GM12878 (cell line): ENCODE results near the gene XDH. TPM values are rescaled to one million over a fixed set of nuclear protein-coding genes. Genes with fewer than 3 reads are reported as not detected.

Source experiments
- ATAC-seq: fragments of 200-7000 bp; cut with Tn5 transposase; 3 replicates; pipeline ENCODE4 v1.9.1; 2020; ENCODE audit warnings: mild to moderate bottlenecking, moderate library complexity
- BruUV-seq: library from RNA; stranded (reverse); fragments of 400-500 nt; replicated peaks from 2 replicates; lab custom pipeline; 2021; lab: Mats Ljungman, UMichigan
- CTCF ChIA-PET: fragments of 300-600 bp; sonication (Branson Sonifier 250); formaldehyde crosslinking; extraction: SDS; loops from one replicate; lab custom pipeline; 2021; ENCODE audit warnings: inconsistent platforms; lab: Yijun Ruan, JAX
- POLR2A ChIA-PET: fragments of 350-600 bp; formaldehyde crosslinking; extraction: SDS; loops from one replicate; lab custom pipeline; 2021; ENCODE audit warnings: inconsistent platforms; lab: Charles Lee
- RAD21 ChIA-PET: fragments of 300-600 bp; sonication (Branson Sonifier 250); formaldehyde crosslinking; loops from one replicate; lab custom pipeline; 2023; ENCODE audit warnings: antibody characterized with exemption; ENCODE audit not compliant: unreplicated experiment; lab: Charles Lee
- SMC1A ChIA-PET: fragments of 300-600 bp; sonication (Branson Sonifier 250); formaldehyde crosslinking; loops from one replicate; lab custom pipeline; 2023; ENCODE audit not compliant: unreplicated experiment, uncharacterized antibody; lab: Charles Lee
- DNase-seq: peaks from one replicate; pipeline ENCODE4 v3.0.0-alpha.2; 2011; ENCODE audit warnings: low read depth, low spot score
- FAIRE-seq: peaks from 3 replicates; lab custom pipeline; 2011; peaks lifted over from hg19 to GRCh38; lab: Jason Lieb, UNC
- H2AFZ ChIP-seq: 2 replicates; pipeline ENCODE4 v1.6.0; 2011; ENCODE audit warnings: low read depth, low read length, control low read depth; ENCODE audit not compliant: control insufficient read depth
- H3K27ac ChIP-seq: 2 replicates; pipeline ENCODE4 v1.5.1; 2011; ENCODE audit warnings: control low read depth; ENCODE audit not compliant: control insufficient read depth, insufficient read depth
- H3K27me3 ChIP-seq, 2 experiments: replicated peaks in 1 of 2; 2 replicates each; pipeline versions ENCODE4 v1.6.0 to v1.6.1; 2011; ENCODE audit warnings: low read length in 1 of 2; ENCODE audit not compliant: control insufficient read depth in 2 of 2, insufficient read depth in 2 of 2
- H3K36me3 ChIP-seq, 2 experiments: 2 replicates each; pipeline ENCODE4 v1.5.1; 2011; ENCODE audit warnings: low read length in 1 of 2; ENCODE audit not compliant: control insufficient read depth in 2 of 2, insufficient read depth in 2 of 2
- H3K4me1 ChIP-seq: 2 replicates; pipeline ENCODE4 v1.6.1; 2011; ENCODE audit warnings: mild to moderate bottlenecking, low read length, moderate library complexity, mixed read lengths; ENCODE audit not compliant: control insufficient read depth, insufficient read depth
- H3K4me2 ChIP-seq: 2 replicates; pipeline ENCODE4 v1.6.0; 2011; ENCODE audit warnings: control low read depth; ENCODE audit not compliant: control insufficient read depth, insufficient read depth
- H3K4me3 ChIP-seq: fragments of 200-600 bp; sonication (generic); 2 replicates; pipeline ENCODE4 v1.5.1; 2016
- H3K79me2 ChIP-seq: 2 replicates; pipeline ENCODE4 v1.6.0; 2011; ENCODE audit warnings: low read length; ENCODE audit not compliant: control insufficient read depth, insufficient read depth
- H3K9ac ChIP-seq: 2 replicates; pipeline ENCODE4 v1.8.0; 2011; ENCODE audit warnings: low read length, control low read depth, mixed read lengths; ENCODE audit not compliant: control insufficient read depth, insufficient read depth
- H3K9me3 ChIP-seq: replicated peaks from 3 replicates; pipeline ENCODE4 v1.5.1; 2011; ENCODE audit warnings: mild to moderate bottlenecking, low read length; ENCODE audit not compliant: control insufficient read depth, insufficient read depth
- H4K20me1 ChIP-seq: 2 replicates; pipeline ENCODE4 v1.6.0; 2011; ENCODE audit not compliant: control insufficient read depth, insufficient read depth
- ATF7 ChIP-seq: fragments of 450-650 bp; IDR thresholded peaks from 2 replicates; pipeline ENCODE4 v1.6.1; 2016; ENCODE audit warnings: low read depth, mild to moderate bottlenecking
- BACH1 ChIP-seq: fragments of 450-650 bp; IDR thresholded peaks from 2 replicates; pipeline ENCODE4 v1.6.1; 2017; ENCODE audit warnings: mild to moderate bottlenecking, borderline replicate concordance
- BCL11A ChIP-seq: IDR thresholded peaks from 2 replicates; pipeline ENCODE4 v1.6.1; 2011; ENCODE audit warnings: low read depth, low read length
- FOXK2 ChIP-seq: fragments of 450-650 bp; IDR thresholded peaks from 2 replicates; pipeline ENCODE4 v1.6.1; 2017; ENCODE audit warnings: mild to moderate bottlenecking, moderate library complexity
- HDGF ChIP-seq: fragments of 450-650 bp; IDR thresholded peaks from 2 replicates; pipeline ENCODE4 v1.6.1; 2016; ENCODE audit warnings: antibody characterized with exemption
- KDM1A ChIP-seq: fragments of 200-600 bp; sonication (generic); IDR thresholded peaks from 2 replicates; pipeline ENCODE4 v1.6.1; 2016; ENCODE audit warnings: borderline replicate concordance
- NFIC ChIP-seq: IDR thresholded peaks from 2 replicates; pipeline ENCODE4 v1.6.1; 2012; ENCODE audit warnings: low read depth, mild to moderate bottlenecking, inconsistent platforms, low read length, moderate library complexity
- NFYB ChIP-seq: IDR thresholded peaks from 2 replicates; pipeline ENCODE4 v1.6.1; 2011; ENCODE audit warnings: low read depth, mild to moderate bottlenecking, low read length, improper control_type of control experiment, moderate library complexity; ENCODE audit not compliant: insufficient read depth
- RELA ChIP-seq: fragments of 450-650 bp; IDR thresholded peaks from 2 replicates; pipeline ENCODE4 v1.8.0; 2014; ENCODE audit warnings: borderline replicate concordance; ENCODE audit not compliant: partially characterized antibody
- RFX5 ChIP-seq: IDR thresholded peaks from 2 replicates; pipeline ENCODE4 v1.6.1; 2011; ENCODE audit warnings: low read depth, low read length, improper control_type of control experiment
- STAT3 ChIP-seq: IDR thresholded peaks from 2 replicates; pipeline ENCODE4 v1.6.1; 2011; ENCODE audit warnings: low read depth, low read length, improper control_type of control experiment
- SUPT20H ChIP-seq: IDR thresholded peaks from 2 replicates; pipeline ENCODE4 v1.6.1; 2011; ENCODE audit warnings: low read depth, mild to moderate bottlenecking, low read length, moderate library complexity, borderline replicate concordance; ENCODE audit not compliant: control insufficient read depth
- YBX1 ChIP-seq: fragments of 450-650 bp; IDR thresholded peaks from 2 replicates; pipeline ENCODE4 v1.6.1; 2016; ENCODE audit warnings: antibody characterized with exemption
- ZNF217 ChIP-seq: fragments of 450-650 bp; IDR thresholded peaks from 2 replicates; pipeline ENCODE4 v1.6.1; 2017; ENCODE audit warnings: antibody characterized with exemption, mild to moderate bottlenecking
- WGBS: methylation state at CpG from one replicate; pipeline ENCODE4 v1.1.6; 2016; ENCODE audit warnings: low lambda C conversion rate; ENCODE audit not compliant: insufficient replicate concordance, insufficient coverage; ENCODE audit errors: missing lambda C conversion rate; 5-methylcytosine and 5-hydroxymethylcytosine counted together
- in situ Hi-C: fragments of 300-500 bp; cut with MboI; formaldehyde crosslinking; loops from 9 replicates; pipeline ENCODE4 v1.14.3; 2018; ENCODE audit warnings: mixed read lengths
- intact Hi-C: fragments of 100-400 bp; cut with micrococcal nuclease; formaldehyde crosslinking; loops from one replicate; pipeline ENCODE4 v1.14.2; 2022; ENCODE audit not compliant: unreplicated experiment
- polyA plus RNA-seq, 11 experiments: library from polyadenylated mRNA; depleted of rRNA in 4 of 11; unstranded in 6 of 11; stranded (reverse) in 5 of 11; fragments of >200 nt; fragmentation: Nextera tagmentation in 4 of 11; fragmentation: Illumina TruSeq in 1 of 11; extraction: Ambion mirVana in 4 of 11; extraction: Trizol in 1 of 11; gene quantifications; 1 replicate in 1 of 11; 2 replicates in 10 of 11; pipeline versions ENCODE4 v1.2.1 to v1.2.3, GENCODE V29; 2011 to 2016; ENCODE audit warnings: inconsistent platforms in 2 of 11, missing spikeins in 2 of 11, low read depth in 1 of 11
- total RNA-seq, 4 experiments: library from RNA; depleted of rRNA in 3 of 4; stranded (reverse); fragments of >200 nt in 3 of 4; fragmentation: Illumina TruSeq in 1 of 4; extraction: Trizol in 1 of 4; gene quantifications; 2 replicates each; pipeline versions ENCODE4 v1.2.1 to v1.2.3, GENCODE V29; 2013 to 2021
- TF ChIP-seq, protein P1 (sequence below): IDR thresholded peaks from 2 replicates; pipeline ENCODE4 v1.6.1; 2011; ENCODE audit warnings: low read depth, mild to moderate bottlenecking, low read length, moderate library complexity, borderline replicate concordance; ENCODE audit errors: extremely low read depth
- TF ChIP-seq, protein P2 (sequence below): fragments of 450-650 bp; IDR thresholded peaks from 2 replicates; pipeline ENCODE4 v1.6.1; 2017; ENCODE audit warnings: borderline replicate concordance
- TF ChIP-seq, protein P3 (sequence below): IDR thresholded peaks from 2 replicates; pipeline ENCODE4 v1.6.1; 2012; ENCODE audit warnings: low read depth, low read length, improper control_type of control experiment
- TF ChIP-seq, protein P4 (sequence below): fragments of 450-650 bp; IDR thresholded peaks from 2 replicates; pipeline ENCODE4 v1.6.1; 2016; ENCODE audit warnings: mild to moderate bottlenecking
- TF ChIP-seq, protein P5 (sequence below): IDR thresholded peaks from 2 replicates; pipeline ENCODE4 v1.6.1; 2012; ENCODE audit warnings: low read length, inconsistent platforms

XDH gene
- total and polyA plus RNA-seq, 10 of the 15 experiments (the other 5 are each of a cell fraction or from before 2014, with no cell fraction given), result 0.01 TPM; not detected in 9

DNA sequence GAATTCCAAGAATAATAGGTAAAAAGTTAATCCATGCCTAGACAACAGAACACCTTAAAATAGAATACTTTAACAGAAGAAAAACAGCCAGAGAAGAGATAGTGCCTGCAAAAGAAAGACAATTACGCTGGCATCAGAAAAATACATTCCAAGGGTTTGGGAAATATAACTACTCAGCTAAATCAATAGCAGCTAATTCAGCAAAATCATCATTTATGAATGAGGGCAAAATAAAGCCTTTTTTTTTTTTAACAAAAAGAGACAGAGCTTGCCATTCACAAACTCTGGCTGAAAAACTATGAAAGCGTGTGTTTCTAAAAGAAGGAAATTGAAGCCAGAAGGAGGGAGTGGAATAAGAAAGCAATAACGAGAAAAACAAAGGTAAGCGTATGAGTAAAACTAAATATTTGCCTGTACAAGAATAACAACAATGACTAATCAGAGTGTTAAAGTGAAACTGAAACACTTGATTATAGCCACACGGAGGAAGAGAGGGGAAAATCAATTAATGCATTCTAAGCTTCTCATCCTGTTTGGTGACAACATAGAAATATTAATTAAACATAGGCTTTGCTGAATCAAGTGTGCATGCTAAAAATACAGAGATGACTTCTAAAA is 90.4 kb downstream of the XDH start:
- no TSS peak for BruUV-seq
- Histone ChIP-seq H3K9me3 (no peaks in the 10 kb centered on the region), H3K27me3 (no peaks in the 10 kb centered on the region), H3K4me2 (no peak overlapping the region), H3K4me3 (peak overlapping the region; percentile 17; the same call in 1 of the 2 replicates), H3K27ac (no peak overlapping the region), H2AFZ (no peak overlapping the region), H3K4me1 (peaks cover 7% of the 10 kb centered on the region; the same call in 1 of the 2 replicates), H3K9ac (no peak overlapping the region), H4K20me1 (no peaks in the 10 kb centered on the region), H3K79me2 (no peaks in the 10 kb centered on the region), H3K36me3 (no peaks in the 10 kb centered on the region)
- ATAC-seq, result peak; percentile 85
- DNase-seq, result peak; percentile 40
- FAIRE-seq, result peak; percentile 59
- ChIA-PET CTCF (interaction anchor here (1.0 to 3.4 kb wide), 4 partner anchors 9 to 613 kb away, joined by 3 to 11 read pairs (median 7); partner anchors contain the start of gene EHD3), POLR2A (no interaction called here), SMC1A (interaction anchor here (0.7 to 1.8 kb wide), 6 partner anchors 9 to 612 kb away, joined by 3 to 10 read pairs (median 4); no protein-coding TSS in a partner anchor), RAD21 (interaction anchor here (1.3 kb wide), 2 partner anchors 67 to 68 kb away, joined by 3 to 6 read pairs; no protein-coding TSS in a partner anchor)
- 0% methylated on average over 5 of the region's 5 CpGs for WGBS
- in situ Hi-C loops, result no loop called here
- intact Hi-C loops, result no loop called here
- TF ChIP-seq, protein P1, sequence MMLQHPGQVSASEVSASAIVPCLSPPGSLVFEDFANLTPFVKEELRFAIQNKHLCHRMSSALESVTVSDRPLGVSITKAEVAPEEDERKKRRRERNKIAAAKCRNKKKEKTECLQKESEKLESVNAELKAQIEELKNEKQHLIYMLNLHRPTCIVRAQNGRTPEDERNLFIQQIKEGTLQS, result no peak
- TF ChIP-seq FOXK2, result peak; percentile 26; the same call in 1 of the 2 replicates
- TF ChIP-seq NFYB, result no peak
- peak; percentile 66; the same call in 1 of the 2 replicates for TF ChIP-seq BACH1
- TF ChIP-seq, protein P2, sequence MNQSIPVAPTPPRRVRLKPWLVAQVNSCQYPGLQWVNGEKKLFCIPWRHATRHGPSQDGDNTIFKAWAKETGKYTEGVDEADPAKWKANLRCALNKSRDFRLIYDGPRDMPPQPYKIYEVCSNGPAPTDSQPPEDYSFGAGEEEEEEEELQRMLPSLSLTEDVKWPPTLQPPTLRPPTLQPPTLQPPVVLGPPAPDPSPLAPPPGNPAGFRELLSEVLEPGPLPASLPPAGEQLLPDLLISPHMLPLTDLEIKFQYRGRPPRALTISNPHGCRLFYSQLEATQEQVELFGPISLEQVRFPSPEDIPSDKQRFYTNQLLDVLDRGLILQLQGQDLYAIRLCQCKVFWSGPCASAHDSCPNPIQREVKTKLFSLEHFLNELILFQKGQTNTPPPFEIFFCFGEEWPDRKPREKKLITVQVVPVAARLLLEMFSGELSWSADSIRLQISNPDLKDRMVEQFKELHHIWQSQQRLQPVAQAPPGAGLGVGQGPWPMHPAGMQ, result no peak
- TF ChIP-seq BCL11A, result 0 out of 2 replicates have a peak, but pooled peaks have one; percentile 10
- no peak for TF ChIP-seq KDM1A
- TF ChIP-seq HDGF, result no peak
- TF ChIP-seq, protein P3, sequence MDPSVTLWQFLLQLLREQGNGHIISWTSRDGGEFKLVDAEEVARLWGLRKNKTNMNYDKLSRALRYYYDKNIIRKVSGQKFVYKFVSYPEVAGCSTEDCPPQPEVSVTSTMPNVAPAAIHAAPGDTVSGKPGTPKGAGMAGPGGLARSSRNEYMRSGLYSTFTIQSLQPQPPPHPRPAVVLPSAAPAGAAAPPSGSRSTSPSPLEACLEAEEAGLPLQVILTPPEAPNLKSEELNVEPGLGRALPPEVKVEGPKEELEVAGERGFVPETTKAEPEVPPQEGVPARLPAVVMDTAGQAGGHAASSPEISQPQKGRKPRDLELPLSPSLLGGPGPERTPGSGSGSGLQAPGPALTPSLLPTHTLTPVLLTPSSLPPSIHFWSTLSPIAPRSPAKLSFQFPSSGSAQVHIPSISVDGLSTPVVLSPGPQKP, result no peak
- TF ChIP-seq SUPT20H, result no peak
- TF ChIP-seq NFIC, result peak; percentile 76; the same call in 1 of the 2 replicates
- TF ChIP-seq, protein P4, sequence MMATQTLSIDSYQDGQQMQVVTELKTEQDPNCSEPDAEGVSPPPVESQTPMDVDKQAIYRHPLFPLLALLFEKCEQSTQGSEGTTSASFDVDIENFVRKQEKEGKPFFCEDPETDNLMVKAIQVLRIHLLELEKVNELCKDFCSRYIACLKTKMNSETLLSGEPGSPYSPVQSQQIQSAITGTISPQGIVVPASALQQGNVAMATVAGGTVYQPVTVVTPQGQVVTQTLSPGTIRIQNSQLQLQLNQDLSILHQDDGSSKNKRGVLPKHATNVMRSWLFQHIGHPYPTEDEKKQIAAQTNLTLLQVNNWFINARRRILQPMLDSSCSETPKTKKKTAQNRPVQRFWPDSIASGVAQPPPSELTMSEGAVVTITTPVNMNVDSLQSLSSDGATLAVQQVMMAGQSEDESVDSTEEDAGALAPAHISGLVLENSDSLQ, result no peak
- TF ChIP-seq YBX1, result no peak
- no peak for TF ChIP-seq RELA
- TF ChIP-seq STAT3, result no peak
- no peak for TF ChIP-seq RFX5
- peak; percentile 85 for TF ChIP-seq ATF7
- TF ChIP-seq ZNF217, result peak; percentile 48; the same call in 1 of the 2 replicates
- TF ChIP-seq, protein P5, sequence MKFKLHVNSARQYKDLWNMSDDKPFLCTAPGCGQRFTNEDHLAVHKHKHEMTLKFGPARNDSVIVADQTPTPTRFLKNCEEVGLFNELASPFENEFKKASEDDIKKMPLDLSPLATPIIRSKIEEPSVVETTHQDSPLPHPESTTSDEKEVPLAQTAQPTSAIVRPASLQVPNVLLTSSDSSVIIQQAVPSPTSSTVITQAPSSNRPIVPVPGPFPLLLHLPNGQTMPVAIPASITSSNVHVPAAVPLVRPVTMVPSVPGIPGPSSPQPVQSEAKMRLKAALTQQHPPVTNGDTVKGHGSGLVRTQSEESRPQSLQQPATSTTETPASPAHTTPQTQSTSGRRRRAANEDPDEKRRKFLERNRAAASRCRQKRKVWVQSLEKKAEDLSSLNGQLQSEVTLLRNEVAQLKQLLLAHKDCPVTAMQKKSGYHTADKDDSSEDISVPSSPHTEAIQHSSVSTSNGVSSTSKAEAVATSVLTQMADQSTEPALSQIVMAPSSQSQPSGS, result peak; percentile 69; the same call in 1 of the 2 replicates
